ENCODE data around the gene APP. TPM values are rescaled to one million over a fixed set of nuclear protein-coding genes. Genes with fewer than 3 reads are reported as not detected.

APP gene
- total and polyA plus RNA-seq, 10 of the 15 experiments (the other 5 are each of a cell fraction or from before 2014, with no cell fraction given), result 8.8 to 94.9 (median 51.0) TPM

GRCh38 chr21:25984538-25984937 lies 186.0 kb downstream of the APP start:
- Histone ChIP-seq H3K27me3 (replicated peaks in 1 of 2; ENCODE audit: control insufficient read depth in 2 of 2, insufficient read depth in 2 of 2, low read length in 1 of 2) (no peaks in the 10 kb centered on the region), H3K36me3 (ENCODE audit: control insufficient read depth in 2 of 2, insufficient read depth in 2 of 2, low read length in 1 of 2) (no peaks in the 10 kb centered on the region), H2AFZ (ENCODE audit: control insufficient read depth, low read depth, low read length) (no peak overlapping the region), H3K4me3 (no peak overlapping the region), H4K20me1 (ENCODE audit: control insufficient read depth, insufficient read depth) (no peaks in the 10 kb centered on the region), H3K27ac (ENCODE audit: control insufficient read depth, insufficient read depth) (no peak overlapping the region), H3K9ac (ENCODE audit: control insufficient read depth, insufficient read depth, low read length) (no peak overlapping the region), H3K4me1 (ENCODE audit: control insufficient read depth, insufficient read depth, low read length) (no peaks in the 10 kb centered on the region), H3K9me3 (replicated peaks; ENCODE audit: control insufficient read depth, insufficient read depth, low read length) (no peaks in the 10 kb centered on the region), H3K79me2 (ENCODE audit: control insufficient read depth, insufficient read depth, low read length) (no peaks in the 10 kb centered on the region), H3K4me2 (ENCODE audit: control insufficient read depth, insufficient read depth) (no peak overlapping the region)
- ChIA-PET POLR2A (no interaction called here), SMC1A (ENCODE audit: uncharacterized antibody, unreplicated experiment) (interaction anchor here (0.6 to 0.8 kb wide), 2 partner anchors 10 to 17 kb away, joined by 3 to 4 read pairs; no protein-coding TSS in a partner anchor), RAD21 (ENCODE audit: unreplicated experiment) (no interaction called here), CTCF (no interaction called here)
- ATAC-seq (no peak), FAIRE-seq (no peak), DNase-seq (ENCODE audit: low read depth, low spot score) (no peak)
- no TSS peak for BruUV-seq (replicated peaks)
- in situ Hi-C loops (cut with MboI) (no loop called here), intact Hi-C loops (cut with micrococcal nuclease; ENCODE audit: unreplicated experiment) (no loop called here)
- TF ChIP-seq GABPA (IDR thresholded peaks at IDR 0.05; ENCODE audit: low read depth) (no peak), CHD2 (IDR thresholded peaks at IDR 0.05; ENCODE audit: borderline replicate concordance, low read depth, low read length) (no peak), SMARCA5 (IDR thresholded peaks at IDR 0.05) (no peak), ZBTB4 (CRISPR knock-in tag; IDR thresholded peaks at IDR 0.05) (no peak)
- WGBS (ENCODE audit: insufficient coverage, insufficient replicate concordance, low lambda C conversion rate, missing lambda C conversion rate), result 0% methylated on average over 1 of the region's 1 CpG

- in situ Hi-C loops (cut with MboI), result no loop called here
- WGBS (ENCODE audit: insufficient coverage, insufficient replicate concordance, low lambda C conversion rate, missing lambda C conversion rate), result 34% methylated on average over 3 of the region's 3 CpGs
- TF ChIP-seq EGR1 (IDR thresholded peaks at IDR 0.05; ENCODE audit: borderline replicate concordance in 1 of 2, low read depth in 2 of 2, low read length in 2 of 2) (no peak), CBFB (IDR thresholded peaks at IDR 0.05; ENCODE audit: low read depth) (no peak), HDGF (IDR thresholded peaks at IDR 0.05) (no peak), NKRF (conservative IDR thresholded peaks at IDR 0.05) (no peak), KLF5 (IDR thresholded peaks at IDR 0.05; ENCODE audit: partially characterized antibody) (no peak), YBX1 (IDR thresholded peaks at IDR 0.05) (no peak), CEBPB (IDR thresholded peaks at IDR 0.05; ENCODE audit: borderline replicate concordance in 1 of 2, low read depth in 2 of 2, low read length in 2 of 2) (no peak), NR2F1 (conservative IDR thresholded peaks at IDR 0.05) (no peak), ATF3 (IDR thresholded peaks at IDR 0.05; ENCODE audit: borderline replicate concordance, extremely low read depth, low read depth, low read length) (no peak), ZNF622 (IDR thresholded peaks at IDR 0.05) (no peak), PML (IDR thresholded peaks at IDR 0.05; ENCODE audit: low read length) (no peak)
Observed at GRCh38 chr21:25983745-25984144, 186.8 kb downstream of the APP start.

More at GRCh38 chr21:25983745-25984144, 186.8 kb downstream of the APP start:
- no peaks in the 10 kb centered on the region for H4K20me1 ChIP-seq (ENCODE audit: control insufficient read depth, insufficient read depth)
- H3K27ac ChIP-seq (ENCODE audit: control insufficient read depth, insufficient read depth), result no peak overlapping the region
- intact Hi-C loops (cut with micrococcal nuclease; ENCODE audit: unreplicated experiment), result no loop called here
- H3K4me1 ChIP-seq (ENCODE audit: control insufficient read depth, insufficient read depth, low read length), result no peaks in the 10 kb centered on the region
- BruUV-seq (replicated peaks), result no TSS peak
- no peak overlapping the region for H3K4me2 ChIP-seq (ENCODE audit: control insufficient read depth, insufficient read depth)
- DNase-seq (ENCODE audit: low read depth, low spot score) (no peak), ATAC-seq (no peak), FAIRE-seq (no peak)
- no peaks in the 10 kb centered on the region for H3K9me3 ChIP-seq (replicated peaks; ENCODE audit: control insufficient read depth, insufficient read depth, low read length)
- H3K9ac ChIP-seq (ENCODE audit: control insufficient read depth, insufficient read depth, low read length), result no peak overlapping the region
- ChIA-PET CTCF (no interaction called here), RAD21 (ENCODE audit: unreplicated experiment) (no interaction called here), POLR2A (no interaction called here), SMC1A (ENCODE audit: uncharacterized antibody, unreplicated experiment) (no interaction called here)
- no peak overlapping the region for H2AFZ ChIP-seq (ENCODE audit: control insufficient read depth, low read depth, low read length)
- no peaks in the 10 kb centered on the region for H3K27me3 ChIP-seq (replicated peaks in 1 of 2; ENCODE audit: control insufficient read depth in 2 of 2, insufficient read depth in 2 of 2, low read length in 1 of 2)
- H3K79me2 ChIP-seq (ENCODE audit: control insufficient read depth, insufficient read depth, low read length), result no peaks in the 10 kb centered on the region
- no peaks in the 10 kb centered on the region for H3K36me3 ChIP-seq (ENCODE audit: control insufficient read depth in 2 of 2, insufficient read depth in 2 of 2, low read length in 1 of 2)
- no peak overlapping the region for H3K4me3 ChIP-seq

Measured in GM12878 (cell line).